Mammary epithelial cell (primary cell): ENCODE measurements around the gene FAM163A.

ENCODE experiments used
- CTCF ChIP-seq, 2 donors: IDR thresholded peaks in 1 of 2; conservative IDR thresholded peaks in 1 of 2; 2 replicates each; pipeline ENCODE4 v1.5.1; 2011 to 2012; ENCODE audit warnings: inconsistent platforms in 2 of 2, low read length in 2 of 2, mild to moderate bottlenecking in 2 of 2, control low read depth in 1 of 2, low read depth in 1 of 2; ENCODE audit not compliant: insufficient read depth in 1 of 2; ENCODE audit errors: extremely low read depth in 1 of 2
- EZH2 ChIP-seq: IDR thresholded peaks from 2 replicates; pipeline ENCODE4 v1.6.1; 2012; ENCODE audit warnings: low read length, inconsistent platforms, borderline replicate concordance

GRCh38 chr1:179753061-179753460, 10.0 kb downstream of the FAM163A start:
- no peak for TF ChIP-seq CTCF (conservative IDR thresholded peaks at IDR 0.05 in 1 of 2, IDR thresholded peaks at IDR 0.05 in 1 of 2; ENCODE audit: extremely low read depth in 1 of 2, insufficient read depth in 1 of 2, low read depth in 1 of 2, low read length in 2 of 2)
- TF ChIP-seq EZH2 = no peak
